MCF 10A (cell line): Measurements from ENCODE around the gene TMEM266. TPM values are rescaled to one million over a fixed set of nuclear protein-coding genes. Genes with fewer than 3 reads are reported as not detected.

Experiments
- BruUV-seq: library from RNA; stranded (reverse); fragments of 400-500 nt; replicated peaks from 2 replicates; lab custom pipeline; 2021; lab: Mats Ljungman, UMichigan
- CTCF ChIA-PET: fragments of 300-600 bp; sonication (Branson Sonifier 250); formaldehyde crosslinking; extraction: SDS; loops from one replicate; lab custom pipeline; 2021; ENCODE audit warnings: antibody characterized with exemption, inconsistent platforms; lab: Yijun Ruan, JAX
- POLR2A ChIA-PET: fragments of 300-600, 350-650 bp; sonication (Branson Sonifier 250); formaldehyde crosslinking; extraction: SDS; loops from one replicate; lab custom pipeline; 2020; ENCODE audit warnings: antibody characterized with exemption, inconsistent platforms; lab: Yijun Ruan, JAX
- DNase-seq: peaks from one replicate; pipeline ENCODE4 v3.0.0-alpha.2; 2018; ENCODE audit not compliant: unreplicated experiment
- H3K27ac Mint-ChIP-seq: one replicate; pipeline ENCODE4 v1.8.0; 2022; ENCODE audit warnings: mild to moderate bottlenecking, low read depth, mixed read lengths; ENCODE audit not compliant: unreplicated experiment
- H3K27me3 Mint-ChIP-seq: one replicate; pipeline ENCODE4 v1.8.0; 2022; ENCODE audit warnings: mixed read lengths; ENCODE audit not compliant: insufficient read depth, unreplicated experiment
- H3K36me3 Mint-ChIP-seq: one replicate; pipeline ENCODE4 v1.8.0; 2022; ENCODE audit warnings: mild to moderate bottlenecking, moderate library complexity, mixed read lengths; ENCODE audit not compliant: insufficient read depth, unreplicated experiment
- H3K4me1 Mint-ChIP-seq: one replicate; pipeline ENCODE4 v1.8.0; 2022; ENCODE audit warnings: mixed read lengths; ENCODE audit not compliant: insufficient read depth, unreplicated experiment
- H3K4me3 Mint-ChIP-seq: one replicate; pipeline ENCODE4 v1.8.0; 2022; ENCODE audit warnings: mild to moderate bottlenecking, moderate library complexity, mixed read lengths; ENCODE audit not compliant: unreplicated experiment
- H3K9me3 Mint-ChIP-seq: one replicate; pipeline ENCODE4 v1.8.0; 2022; ENCODE audit warnings: mixed read lengths; ENCODE audit not compliant: unreplicated experiment
- intact Hi-C: fragments of 100-400 bp; cut with micrococcal nuclease; formaldehyde crosslinking; loops from 2 replicates; pipeline ENCODE4 v1.14.1; 2022
- total RNA-seq: library from RNA; stranded (reverse); gene quantifications from 2 replicates; pipeline ENCODE4 v1.2.3, GENCODE V29; 2022
- TF ChIP-seq, protein P1 (sequence below): fragments of 200-600 bp; IDR thresholded peaks from one replicate; pipeline ENCODE4 v1.8.0; 2022; ENCODE audit warnings: antibody characterized with exemption, mild to moderate bottlenecking; ENCODE audit not compliant: unreplicated experiment

The TMEM266 gene
- total RNA-seq, 1 experiment from 2014 or later = not detected

DNA sequence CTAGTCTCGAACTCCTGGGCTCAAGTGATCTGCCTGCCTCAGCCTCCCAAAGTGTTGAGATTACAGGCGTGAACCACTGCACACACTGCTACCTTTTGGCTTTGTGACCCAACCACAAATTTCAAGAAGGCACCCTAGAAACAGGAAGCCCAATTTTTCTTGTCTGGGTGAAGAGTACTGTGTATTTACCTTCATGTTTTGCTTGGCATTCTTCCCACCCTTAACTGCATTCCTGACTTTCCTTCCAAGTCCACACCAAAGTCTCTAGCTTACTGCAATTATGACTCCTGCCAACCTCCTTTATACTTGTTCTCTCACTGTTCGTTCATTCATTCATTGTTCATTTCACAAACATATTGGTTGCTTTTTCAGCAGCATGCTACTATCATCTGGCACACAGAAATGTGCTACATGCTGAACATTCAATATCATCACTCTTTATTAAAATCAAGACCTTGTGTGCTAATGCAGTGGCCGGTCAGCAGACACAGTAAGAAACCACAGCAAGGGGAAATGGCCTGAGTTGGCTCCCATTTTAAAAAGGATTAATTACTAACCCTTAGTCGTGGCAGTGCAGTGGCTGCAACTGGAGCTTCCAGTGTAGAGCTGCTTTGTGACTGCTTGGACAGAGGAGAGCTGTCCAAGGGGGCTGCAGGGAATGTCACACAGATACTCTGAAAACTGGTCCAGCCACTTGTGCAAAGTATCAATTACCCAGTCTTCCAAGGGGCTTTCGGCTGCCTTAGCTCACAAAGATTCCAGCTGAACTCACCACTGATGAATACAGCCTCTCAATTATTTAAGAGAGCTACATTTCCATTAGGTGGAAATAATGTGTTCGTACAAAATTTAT, 157.5 kb downstream of the TMEM266 start:
- Mint-ChIP-seq H3K36me3 (peaks cover 57% of the 10 kb centered on the region), H3K27ac (peak overlapping the region; percentile 16), H3K27me3 (no peaks in the 10 kb centered on the region), H3K4me1 (peaks cover 24% of the 10 kb centered on the region), H3K4me3 (peak overlapping the region; percentile 7), H3K9me3 (no peaks in the 10 kb centered on the region)
- no TSS peak for BruUV-seq
- ChIA-PET CTCF (interaction anchor here (0.7 to 1.8 kb wide), 4 partner anchors 18 to 685 kb away, joined by 3 to 7 read pairs (median 4); no protein-coding TSS in a partner anchor), POLR2A (interaction anchor here (0.7 to 2.7 kb wide), 6 partner anchors 11 to 68 kb away, joined by 3 to 15 read pairs (median 4); no protein-coding TSS in a partner anchor)
- intact Hi-C loops = no loop called here
- peak; percentile 88 for DNase-seq
- TF ChIP-seq, protein P1, sequence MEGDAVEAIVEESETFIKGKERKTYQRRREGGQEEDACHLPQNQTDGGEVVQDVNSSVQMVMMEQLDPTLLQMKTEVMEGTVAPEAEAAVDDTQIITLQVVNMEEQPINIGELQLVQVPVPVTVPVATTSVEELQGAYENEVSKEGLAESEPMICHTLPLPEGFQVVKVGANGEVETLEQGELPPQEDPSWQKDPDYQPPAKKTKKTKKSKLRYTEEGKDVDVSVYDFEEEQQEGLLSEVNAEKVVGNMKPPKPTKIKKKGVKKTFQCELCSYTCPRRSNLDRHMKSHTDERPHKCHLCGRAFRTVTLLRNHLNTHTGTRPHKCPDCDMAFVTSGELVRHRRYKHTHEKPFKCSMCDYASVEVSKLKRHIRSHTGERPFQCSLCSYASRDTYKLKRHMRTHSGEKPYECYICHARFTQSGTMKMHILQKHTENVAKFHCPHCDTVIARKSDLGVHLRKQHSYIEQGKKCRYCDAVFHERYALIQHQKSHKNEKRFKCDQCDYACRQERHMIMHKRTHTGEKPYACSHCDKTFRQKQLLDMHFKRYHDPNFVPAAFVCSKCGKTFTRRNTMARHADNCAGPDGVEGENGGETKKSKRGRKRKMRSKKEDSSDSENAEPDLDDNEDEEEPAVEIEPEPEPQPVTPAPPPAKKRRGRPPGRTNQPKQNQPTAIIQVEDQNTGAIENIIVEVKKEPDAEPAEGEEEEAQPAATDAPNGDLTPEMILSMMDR = no peak

DNA sequence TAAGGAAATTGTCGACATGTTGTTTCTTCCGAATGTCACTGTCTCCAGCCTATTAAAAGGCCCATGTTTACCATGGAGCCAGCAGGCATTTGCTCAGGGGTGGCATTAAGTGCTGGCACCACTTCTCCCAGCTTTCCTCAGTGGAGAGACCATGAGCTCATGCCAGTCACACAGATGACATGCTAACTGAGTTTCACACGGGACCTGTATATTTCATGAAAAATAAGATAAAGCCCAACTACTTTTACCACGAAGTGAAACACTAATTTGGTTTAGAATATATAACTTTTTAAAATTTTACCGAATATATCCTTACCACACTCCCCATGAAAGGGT, 158.1 kb downstream of the TMEM266 start:
- peaks cover 56% of the 10 kb centered on the region for H3K36me3 Mint-ChIP-seq
- DNase-seq = no peak
- peaks cover 24% of the 10 kb centered on the region for H3K4me1 Mint-ChIP-seq
- ChIA-PET POLR2A (interaction anchor here (1.2 to 2.7 kb wide), 6 partner anchors 11 to 27 kb away, joined by 3 to 15 read pairs (median 6); no protein-coding TSS in a partner anchor), CTCF (interaction anchor here (0.7 to 1.8 kb wide), 4 partner anchors 17 to 684 kb away, joined by 3 to 7 read pairs (median 4); no protein-coding TSS in a partner anchor)
- intact Hi-C loops = no loop called here
- no peak overlapping the region for H3K27ac Mint-ChIP-seq
- TF ChIP-seq, protein P1 = no peak
- no peaks in the 10 kb centered on the region for H3K9me3 Mint-ChIP-seq
- no peak overlapping the region for H3K4me3 Mint-ChIP-seq
- no TSS peak for BruUV-seq
- no peaks in the 10 kb centered on the region for H3K27me3 Mint-ChIP-seq

DNA sequence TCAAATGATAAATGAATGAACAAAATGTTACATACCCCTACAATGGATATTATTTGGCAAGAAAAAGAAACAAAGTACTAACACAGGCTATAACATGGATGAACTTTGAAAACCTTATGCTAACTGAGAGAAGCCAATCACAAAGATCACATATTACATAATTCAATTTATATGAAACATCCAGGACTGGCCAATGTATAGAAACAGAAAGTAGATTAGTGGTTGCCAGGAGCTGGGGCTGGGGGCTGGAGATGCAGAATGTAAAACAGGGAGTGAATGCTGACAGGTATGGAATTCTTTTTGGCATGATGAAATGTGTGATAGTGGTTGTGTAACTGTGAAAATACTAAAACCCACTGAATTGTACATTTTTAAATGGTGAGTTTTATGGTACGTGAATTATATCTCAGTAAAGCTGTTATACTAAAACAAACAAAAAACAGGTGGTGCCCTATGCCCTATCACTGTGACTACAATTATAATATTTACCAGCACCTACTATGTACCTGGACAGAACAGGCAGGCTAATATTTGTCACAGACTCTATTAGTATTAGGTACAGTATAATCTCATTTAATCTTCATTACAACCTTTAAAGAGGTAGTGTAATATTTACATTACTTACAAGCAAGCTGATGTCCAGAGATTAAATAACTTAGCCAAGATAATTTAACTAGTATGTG, 161.4 kb downstream of the TMEM266 start:
- CTCF ChIA-PET = interaction anchor here (0.7 to 1.0 kb wide), 3 partner anchors 15 to 74 kb away, joined by 3 to 4 read pairs (median 3); no protein-coding TSS in a partner anchor

More for the DNA sequence above, 161.4 kb downstream of the TMEM266 start:
- intact Hi-C loops = no loop called here
- DNase-seq = no peak
- Mint-ChIP-seq H3K4me1 (peaks cover 24% of the 10 kb centered on the region), H3K36me3 (peaks cover 54% of the 10 kb centered on the region), H3K4me3 (no peak overlapping the region), H3K9me3 (no peaks in the 10 kb centered on the region), H3K27ac (no peak overlapping the region), H3K27me3 (no peaks in the 10 kb centered on the region)
- BruUV-seq = no TSS peak
- POLR2A ChIA-PET = no interaction called here
- TF ChIP-seq, protein P1 = no peak
